ENCODE measurements around the gene FAM184A. TPM values are rescaled to one million over a fixed set of nuclear protein-coding genes. Genes with fewer than 3 reads are reported as not detected.

FAM184A gene
- total and polyA plus RNA-seq, 2 of the 8 experiments (the other 6 are each of a cell fraction or from before 2014, with no cell fraction given) = 6.3 to 11.3 TPM

GRCh38 chr6:119126140-119126539, 47.7 kb upstream of the FAM184A start:
- H3K18ac ChIP-seq (ENCODE audit: extremely low read depth, low read length) = no peak overlapping the region
- H3K4me1 ChIP-seq (replicated peaks in 1 of 4; ENCODE audit: control insufficient read depth in 3 of 4, insufficient read depth in 4 of 4, low read length in 3 of 4) = peaks cover 0 to 4% (median 3%) of the 10 kb centered on the region in 4 experiments; a peak in 5 of 7 replicates
- no peak overlapping the region for H2AFZ ChIP-seq (ENCODE audit: low read length)
- H3K9me3 ChIP-seq (ENCODE audit: insufficient read depth in 2 of 2, low read depth in 1 of 2, low read length in 1 of 2) = 0 out of 4 replicates have a peak, but pooled peaks cover 0 to 4% of the 10 kb centered on the region in 2 experiments
- no peak overlapping the region for H3K4ac ChIP-seq (replicated peaks; ENCODE audit: insufficient read length, low read depth, low read length)
- H3K79me1 ChIP-seq (ENCODE audit: low read depth, low read length) = no peaks in the 10 kb centered on the region
- no peak overlapping the region for H2BK12ac ChIP-seq (ENCODE audit: low read depth, low read length)
- H2BK5ac ChIP-seq (ENCODE audit: low read depth, low read length) = no peak overlapping the region
- H3K56ac ChIP-seq (replicated peaks; ENCODE audit: insufficient read length, low read depth, low read length) = no peak overlapping the region
- no peak overlapping the region for H2BK20ac ChIP-seq (ENCODE audit: low read length)
- H3K27ac ChIP-seq (ENCODE audit: low read depth, low read length) = no peak overlapping the region
- FAIRE-seq (no peak), DNase-seq (ENCODE audit: low read depth in 1 of 2, low spot score in 2 of 2) (no peak)
- no peak overlapping the region for H2BK15ac ChIP-seq (ENCODE audit: low read length)
- no peak overlapping the region for H3K14ac ChIP-seq (ENCODE audit: insufficient read length)
- no peak overlapping the region for H2BK120ac ChIP-seq (replicated peaks; ENCODE audit: low read depth, low read length)
- no peak overlapping the region for H2AK5ac ChIP-seq (ENCODE audit: low read depth, low read length)
- no peaks in the 10 kb centered on the region for H3K36me3 ChIP-seq (ENCODE audit: control insufficient read depth in 2 of 4, insufficient read depth in 4 of 4, low read length in 3 of 4)
- no peaks in the 10 kb centered on the region for H4K20me1 ChIP-seq (replicated peaks in 1 of 2; ENCODE audit: control insufficient read depth in 1 of 2, insufficient read depth in 2 of 2, low read length in 2 of 2)
- ChIA-PET POLR2A (ENCODE audit: partially characterized antibody) (no interaction called here), CTCF (ENCODE audit: partially characterized antibody) (interaction anchor here (1.0 to 1.8 kb wide), 6 partner anchors 8 to 156 kb away, joined by 3 to 6 read pairs (median 4); no protein-coding TSS in a partner anchor)
- no peak overlapping the region for H3K4me3 ChIP-seq (ENCODE audit: extremely low read depth in 1 of 4, insufficient read depth in 2 of 4, low read depth in 3 of 4, low read length in 4 of 4)
- no peak overlapping the region for H4K8ac ChIP-seq (ENCODE audit: extremely low read depth, insufficient read depth, low read length)
- H3K9ac ChIP-seq (replicated peaks in 1 of 4; ENCODE audit: extremely low read depth in 1 of 4, low read depth in 3 of 4, low read length in 3 of 4) = no peak overlapping the region
- no peak for TF ChIP-seq RNF2 (IDR thresholded peaks at IDR 0.05; ENCODE audit: borderline replicate concordance, low read depth, low read length, missing control alignments, poor library complexity, severe bottlenecking)
- TF ChIP-seq NANOG (IDR thresholded peaks at IDR 0.05; ENCODE audit: insufficient read depth, low read depth, low read length, poor library complexity, severe bottlenecking) = no peak
- 0 out of 2 replicates have a peak, but pooled peaks have one; percentile 14 for TF ChIP-seq KDM1A (IDR thresholded peaks at IDR 0.05; ENCODE audit: borderline replicate concordance, low read length)
- no peak overlapping the region for H4K5ac ChIP-seq (ENCODE audit: insufficient read length, low read depth, low read length)
- H4K91ac ChIP-seq (replicated peaks; ENCODE audit: insufficient read length, low read length) = no peak overlapping the region
- no peaks in the 10 kb centered on the region for H3K27me3 ChIP-seq (replicated peaks in 1 of 4; ENCODE audit: control insufficient read depth in 3 of 4, extremely low read depth in 1 of 4, insufficient read depth in 3 of 4, low read length in 3 of 4)
- H3K23me2 ChIP-seq (ENCODE audit: low read depth, low read length) = no peaks in the 10 kb centered on the region
- no peak overlapping the region for H3K4me2 ChIP-seq (ENCODE audit: insufficient read depth in 1 of 2, low read depth in 2 of 2, low read length in 2 of 2)
- no peak overlapping the region for H3K23ac ChIP-seq (ENCODE audit: insufficient read length)
- 87% methylated on average over 4 of the region's 4 CpGs; no CpG with 5 or more reads in 1 of the 2 experiments for WGBS, 2 experiments (ENCODE audit: extremely low coverage in 1 of 2, insufficient coverage in 1 of 2, insufficient read length in 1 of 2, insufficient replicate concordance in 2 of 2, low coverage in 1 of 2, low lambda C conversion rate in 2 of 2, missing lambda C conversion rate in 1 of 2)
- H3K79me2 ChIP-seq (ENCODE audit: control insufficient read depth in 1 of 2, insufficient read depth in 2 of 2, low read length in 2 of 2) = no peaks in the 10 kb centered on the region
